HPDE6-E6E7 (cell line): ENCODE measurements around the gene TMEM81.

Experiments
- DNase-seq: peaks from one replicate; pipeline ENCODE4 v3.0.0; 2011; ENCODE audit warnings: missing footprints; ENCODE audit errors: extremely low spot score

The TMEM81 gene

GRCh38 chr1:205058853-205059252 is 25.4 kb downstream of the TMEM81 start:
- DNase-seq: no peak

GRCh38 chr1:205057808-205058575 is 26.3 kb downstream of the TMEM81 start:
- DNase-seq: no peak

GRCh38 chr1:205056956-205057568 is 27.2 kb downstream of the TMEM81 start:
- DNase-seq: no peak

GRCh38 chr1:205056188-205056611 is 28.1 kb downstream of the TMEM81 start:
- DNase-seq: no peak

- DNase-seq: no peak
Observed at GRCh38 chr1:205054013-205054412, 30.2 kb downstream of the TMEM81 start.

GRCh38 chr1:205053296-205053695 is 31.0 kb downstream of the TMEM81 start:
- no peak for DNase-seq

GRCh38 chr1:205052690-205053089 is 31.6 kb downstream of the TMEM81 start:
- no peak for DNase-seq

GRCh38 chr1:205049479-205049878 is 34.8 kb downstream of the TMEM81 start:
- no peak for DNase-seq

- no peak for DNase-seq
Observed at GRCh38 chr1:205048382-205048781, 35.9 kb downstream of the TMEM81 start.

GRCh38 chr1:205047764-205048231 is 36.5 kb downstream of the TMEM81 start:
- no peak for DNase-seq

GRCh38 chr1:205046870-205047269 is 37.4 kb downstream of the TMEM81 start:
- no peak for DNase-seq

GRCh38 chr1:205045146-205045545 is 39.1 kb downstream of the TMEM81 start:
- DNase-seq: no peak

GRCh38 chr1:205044741-205045140 is 39.5 kb downstream of the TMEM81 start:
- DNase-seq: no peak

GRCh38 chr1:205043866-205044265 is 40.4 kb downstream of the TMEM81 start:
- DNase-seq: no peak

GRCh38 chr1:205042911-205043806 is 41.1 kb downstream of the TMEM81 start, which contains the start of gene CNTN2:
Gene CNTN2, plus strand, starts transcription at chr1:205043212. Its CDS starts 9,974 bp downstream, at chr1:205053186.
- no peak for DNase-seq

- DNase-seq: no peak
Observed at GRCh38 chr1:205041998-205042910, 42.0 kb downstream of the TMEM81 start.

GRCh38 chr1:205041001-205041715 is 43.1 kb downstream of the TMEM81 start:
- no peak for DNase-seq

- no peak for DNase-seq
Observed at GRCh38 chr1:205038132-205038786, 46.0 kb downstream of the TMEM81 start.

GRCh38 chr1:205037539-205037938 is 46.7 kb downstream of the TMEM81 start:
- DNase-seq: no peak
